Activated T-cell treated with anti-CD3 and anti-CD28 coated beads, Interleukin-2, amount 50 U/mL, for 4 hours (primary cell): ENCODE measurements around the gene IGSF3. TPM values are rescaled to one million over a fixed set of nuclear protein-coding genes. Genes with fewer than 3 reads are reported as not detected.

Experiments
- ATAC-seq, 2 donors: fragments of 200-7000 bp; cut with Tn5 transposase; one replicate each; pipeline ENCODE4 v1.10.0; 2021
- DNase-seq: peaks from one replicate; pipeline ENCODE4 v3.0.0-alpha.2; 2020
- H3K27me3 Mint-ChIP-seq: one replicate; pipeline ENCODE4 v1.8.0; 2021; ENCODE audit warnings: low read depth, mixed read lengths
- H3K36me3 Mint-ChIP-seq: one replicate; pipeline ENCODE4 v1.8.0; 2022; ENCODE audit warnings: mixed read lengths; ENCODE audit not compliant: insufficient read depth
- H3K4me1 Mint-ChIP-seq: one replicate; pipeline ENCODE4 v1.8.0; 2021; ENCODE audit warnings: low read depth, mixed read lengths
- H3K4me3 Mint-ChIP-seq: one replicate; pipeline ENCODE4 v1.8.0; 2021; ENCODE audit warnings: mild to moderate bottlenecking, moderate library complexity, mixed read lengths
- H3K9me3 Mint-ChIP-seq: one replicate; pipeline ENCODE4 v1.8.0; 2021; ENCODE audit warnings: mixed read lengths
- total RNA-seq, 3 donors: library from RNA; stranded (reverse); gene quantifications; one replicate each; pipeline ENCODE4 v1.2.1, GENCODE V29; 2021

The IGSF3 gene
- total RNA-seq, 3 donors from 2014 or later, result 4.0 to 7.6 (median 4.8) TPM

- DNase-seq (peak; percentile 64), ATAC-seq (peak; percentile 92 to 94)
- H3K9me3 Mint-ChIP-seq, result no peaks in the 10 kb centered on the region
These were observed 111.1 kb downstream of the IGSF3 start for GRCh38 chr1:116556289-116557006.

GRCh38 chr1:116554924-116555323, 112.6 kb downstream of the IGSF3 start:
- no peak for ATAC-seq
- H3K9me3 Mint-ChIP-seq, result no peaks in the 10 kb centered on the region
- peaks cover 81% of the 10 kb centered on the region for H3K4me1 Mint-ChIP-seq
- peaks cover 14% of the 10 kb centered on the region for H3K36me3 Mint-ChIP-seq
- H3K4me3 Mint-ChIP-seq, result no peak overlapping the region
- no peak for DNase-seq
- no peaks in the 10 kb centered on the region for H3K27me3 Mint-ChIP-seq

More at GRCh38 chr1:116556289-116557006, 111.1 kb downstream of the IGSF3 start:
- Mint-ChIP-seq H3K27me3 (no peaks in the 10 kb centered on the region), H3K4me3 (no peak overlapping the region), H3K4me1 (peaks cover 80% of the 10 kb centered on the region), H3K36me3 (peaks cover 8% of the 10 kb centered on the region)

GRCh38 chr1:116553386-116554115, 114.0 kb downstream of the IGSF3 start:
- DNase-seq, result no peak
- Mint-ChIP-seq H3K36me3 (peaks cover 17% of the 10 kb centered on the region), H3K4me3 (no peak overlapping the region), H3K4me1 (peaks cover 77% of the 10 kb centered on the region), H3K27me3 (no peaks in the 10 kb centered on the region), H3K9me3 (no peaks in the 10 kb centered on the region)
- ATAC-seq, result no peak

- no peaks in the 10 kb centered on the region for H3K27me3 Mint-ChIP-seq
- DNase-seq, result no peak
- no peaks in the 10 kb centered on the region for H3K9me3 Mint-ChIP-seq
- peak overlapping the region; percentile 77 for H3K4me3 Mint-ChIP-seq
- peaks cover 42% of the 10 kb centered on the region for H3K36me3 Mint-ChIP-seq
- ATAC-seq, result peak; percentile 30 to 55
- peaks cover 69% of the 10 kb centered on the region for H3K4me1 Mint-ChIP-seq
These were observed 121.1 kb downstream of the IGSF3 start for GRCh38 chr1:116546354-116546977.

- peaks cover 42% of the 10 kb centered on the region for H3K36me3 Mint-ChIP-seq
- DNase-seq (no peak), ATAC-seq (no peak)
- peak overlapping the region; percentile 71 for H3K4me3 Mint-ChIP-seq
- H3K27me3 Mint-ChIP-seq, result no peaks in the 10 kb centered on the region
- no peaks in the 10 kb centered on the region for H3K9me3 Mint-ChIP-seq
- H3K4me1 Mint-ChIP-seq, result peaks cover 64% of the 10 kb centered on the region
These were observed 122.2 kb downstream of the IGSF3 start for GRCh38 chr1:116545359-116545705.

GRCh38 chr1:116544588-116545358, 122.8 kb downstream of the IGSF3 start:
- Mint-ChIP-seq H3K27me3 (no peaks in the 10 kb centered on the region), H3K36me3 (peaks cover 42% of the 10 kb centered on the region), H3K4me3 (peak overlapping the region; percentile 71), H3K4me1 (peaks cover 67% of the 10 kb centered on the region), H3K9me3 (no peaks in the 10 kb centered on the region)
- ATAC-seq, result peak; percentile 42 to 54
- DNase-seq, result no peak

GRCh38 chr1:116540088-116540487, 127.4 kb downstream of the IGSF3 start:
- peak in 1 of 2 donors; percentile 18 for ATAC-seq
- H3K4me3 Mint-ChIP-seq, result no peak overlapping the region
- H3K36me3 Mint-ChIP-seq, result peaks cover 32% of the 10 kb centered on the region
- no peaks in the 10 kb centered on the region for H3K27me3 Mint-ChIP-seq
- peaks cover 64% of the 10 kb centered on the region for H3K4me1 Mint-ChIP-seq
- H3K9me3 Mint-ChIP-seq, result no peaks in the 10 kb centered on the region
- DNase-seq, result no peak

- peaks cover 52% of the 10 kb centered on the region for H3K4me1 Mint-ChIP-seq
- no peak overlapping the region for H3K4me3 Mint-ChIP-seq
- no peaks in the 10 kb centered on the region for H3K27me3 Mint-ChIP-seq
These were observed 129.0 kb downstream of the IGSF3 start for GRCh38 chr1:116538544-116538943.

GRCh38 chr1:116537898-116538297, 129.6 kb downstream of the IGSF3 start:
- no peak for ATAC-seq
- Mint-ChIP-seq H3K36me3 (peaks cover 39% of the 10 kb centered on the region), H3K27me3 (no peaks in the 10 kb centered on the region), H3K9me3 (no peaks in the 10 kb centered on the region), H3K4me3 (no peak overlapping the region), H3K4me1 (peaks cover 51% of the 10 kb centered on the region)
- no peak for DNase-seq

More at GRCh38 chr1:116538544-116538943, 129.0 kb downstream of the IGSF3 start:
- Mint-ChIP-seq H3K9me3 (no peaks in the 10 kb centered on the region), H3K36me3 (peaks cover 39% of the 10 kb centered on the region)
- peak; percentile 98 to 99 for ATAC-seq
- peak; percentile 25 for DNase-seq

GRCh38 chr1:116537040-116537831, 130.3 kb downstream of the IGSF3 start:
- no peak for DNase-seq
- ATAC-seq, result no peak
- Mint-ChIP-seq H3K4me3 (no peak overlapping the region), H3K36me3 (peaks cover 33% of the 10 kb centered on the region), H3K9me3 (no peaks in the 10 kb centered on the region), H3K27me3 (no peaks in the 10 kb centered on the region), H3K4me1 (peaks cover 48% of the 10 kb centered on the region)

GRCh38 chr1:116534014-116534739, 133.4 kb downstream of the IGSF3 start:
- H3K36me3 Mint-ChIP-seq, result peaks cover 28% of the 10 kb centered on the region
- H3K4me1 Mint-ChIP-seq, result peaks cover 27% of the 10 kb centered on the region
- no peak overlapping the region for H3K4me3 Mint-ChIP-seq
- H3K27me3 Mint-ChIP-seq, result no peaks in the 10 kb centered on the region
- no peak for ATAC-seq
- no peaks in the 10 kb centered on the region for H3K9me3 Mint-ChIP-seq
- DNase-seq, result no peak

- Mint-ChIP-seq H3K4me1 (peaks cover 19% of the 10 kb centered on the region), H3K27me3 (no peaks in the 10 kb centered on the region), H3K4me3 (no peak overlapping the region), H3K36me3 (peaks cover 34% of the 10 kb centered on the region), H3K9me3 (no peaks in the 10 kb centered on the region)
- DNase-seq (no peak), ATAC-seq (no peak)
These were observed 134.1 kb downstream of the IGSF3 start for GRCh38 chr1:116533429-116533820.
